GM12874 (cell line): ENCODE results near the gene NCAM1.

Source experiments
- TF ChIP-seq, protein P1 (sequence below): IDR thresholded peaks from 2 replicates; pipeline ENCODE4 v1.5.1; 2011; ENCODE audit warnings: low read depth, mild to moderate bottlenecking, control low read depth, low read length, moderate library complexity; ENCODE audit not compliant: insufficient read depth

The NCAM1 gene

DNA sequence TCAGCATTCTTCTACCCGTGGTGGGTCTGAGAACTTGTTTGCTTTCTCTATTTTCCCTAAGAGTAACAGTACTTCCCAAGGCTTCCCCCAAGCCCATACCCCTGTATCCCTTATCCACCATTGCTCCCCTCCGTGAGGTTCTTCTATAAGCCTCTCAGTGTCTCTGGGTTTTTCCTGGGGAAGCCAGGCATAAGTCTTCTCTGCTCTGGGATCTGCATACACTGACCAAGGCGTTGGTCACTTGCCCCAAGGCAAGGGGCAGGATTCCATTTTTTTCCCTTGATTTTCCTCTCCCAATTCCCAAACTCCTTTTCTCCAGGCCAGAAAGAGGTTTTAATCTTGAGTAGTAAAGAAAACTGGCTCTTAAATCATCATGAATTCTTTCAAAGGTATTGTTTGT lies 27.2 kb upstream of the NCAM1 start:
- TF ChIP-seq, protein P1, sequence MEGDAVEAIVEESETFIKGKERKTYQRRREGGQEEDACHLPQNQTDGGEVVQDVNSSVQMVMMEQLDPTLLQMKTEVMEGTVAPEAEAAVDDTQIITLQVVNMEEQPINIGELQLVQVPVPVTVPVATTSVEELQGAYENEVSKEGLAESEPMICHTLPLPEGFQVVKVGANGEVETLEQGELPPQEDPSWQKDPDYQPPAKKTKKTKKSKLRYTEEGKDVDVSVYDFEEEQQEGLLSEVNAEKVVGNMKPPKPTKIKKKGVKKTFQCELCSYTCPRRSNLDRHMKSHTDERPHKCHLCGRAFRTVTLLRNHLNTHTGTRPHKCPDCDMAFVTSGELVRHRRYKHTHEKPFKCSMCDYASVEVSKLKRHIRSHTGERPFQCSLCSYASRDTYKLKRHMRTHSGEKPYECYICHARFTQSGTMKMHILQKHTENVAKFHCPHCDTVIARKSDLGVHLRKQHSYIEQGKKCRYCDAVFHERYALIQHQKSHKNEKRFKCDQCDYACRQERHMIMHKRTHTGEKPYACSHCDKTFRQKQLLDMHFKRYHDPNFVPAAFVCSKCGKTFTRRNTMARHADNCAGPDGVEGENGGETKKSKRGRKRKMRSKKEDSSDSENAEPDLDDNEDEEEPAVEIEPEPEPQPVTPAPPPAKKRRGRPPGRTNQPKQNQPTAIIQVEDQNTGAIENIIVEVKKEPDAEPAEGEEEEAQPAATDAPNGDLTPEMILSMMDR = no peak

DNA sequence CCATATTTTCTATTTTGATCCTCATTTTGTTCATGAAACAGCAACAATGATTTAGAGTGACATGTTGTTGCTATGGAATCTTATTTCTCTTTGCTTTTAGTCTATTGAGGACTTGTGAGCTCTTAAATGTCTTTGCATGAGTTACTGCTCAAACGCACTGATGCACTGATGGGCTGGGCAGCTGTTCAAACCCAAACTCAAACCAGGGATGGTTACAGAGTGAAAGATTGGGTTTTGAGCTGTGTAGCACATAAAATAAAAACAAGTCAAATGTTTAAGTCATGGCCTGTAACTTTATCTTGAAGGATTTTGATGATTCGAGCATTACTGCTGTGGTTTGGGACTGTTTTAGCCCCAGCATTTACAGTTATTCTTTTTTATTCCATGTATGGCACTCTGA lies 20.1 kb upstream of the NCAM1 start:
- TF ChIP-seq, protein P1 = no peak

DNA sequence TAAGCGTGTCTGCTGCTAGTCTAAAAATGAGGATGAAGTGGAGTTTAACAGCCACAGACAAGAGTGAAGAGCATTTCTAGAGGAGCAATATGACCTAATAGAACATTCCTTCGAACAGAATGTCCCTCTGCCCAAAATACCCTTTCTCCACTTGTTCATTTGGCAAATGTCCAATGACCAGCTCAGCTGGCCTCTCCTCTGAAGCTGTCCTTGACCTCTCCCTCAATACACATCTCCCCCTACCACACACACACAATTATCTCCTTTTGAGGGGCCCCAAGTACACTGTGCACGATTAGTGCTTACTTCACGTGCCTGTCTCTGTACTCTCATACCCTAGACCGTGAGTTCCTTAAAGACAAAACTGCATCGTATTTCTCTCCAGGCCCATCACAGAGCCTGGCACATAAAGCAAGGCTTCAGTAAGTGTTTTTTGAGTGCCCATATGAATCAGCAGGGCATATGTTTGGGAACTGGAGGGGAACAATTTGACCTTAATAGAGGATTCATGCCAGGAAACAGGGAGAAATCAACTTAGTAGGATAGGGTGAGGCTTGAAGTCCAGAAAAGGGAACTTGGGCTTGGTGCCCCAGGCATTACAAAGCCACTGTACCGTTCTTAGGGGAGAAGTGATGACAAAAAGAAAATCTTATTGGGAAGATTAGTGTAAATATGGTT lies 18.1 kb upstream of the NCAM1 start:
- TF ChIP-seq, protein P1 = no peak

DNA sequence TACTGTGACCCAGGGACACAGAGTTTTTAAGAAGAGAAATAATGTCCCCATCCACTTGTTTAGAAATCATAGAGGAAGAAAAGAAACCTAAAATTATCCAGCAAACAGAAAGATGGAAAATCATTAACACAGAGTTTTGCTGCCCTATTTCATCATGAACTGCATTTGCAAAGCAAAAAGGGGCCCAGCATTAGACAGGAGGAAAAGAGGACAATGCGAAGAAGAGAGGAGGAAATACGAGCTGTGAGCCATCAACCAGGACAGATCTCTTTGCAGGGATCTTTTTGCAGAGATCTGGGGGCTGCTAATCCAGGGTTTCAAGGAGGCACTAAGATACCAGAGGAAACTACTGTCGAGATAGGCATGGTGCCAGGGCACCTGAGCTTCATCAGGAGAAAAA lies 14.4 kb upstream of the NCAM1 start:
- TF ChIP-seq, protein P1 = no peak

DNA sequence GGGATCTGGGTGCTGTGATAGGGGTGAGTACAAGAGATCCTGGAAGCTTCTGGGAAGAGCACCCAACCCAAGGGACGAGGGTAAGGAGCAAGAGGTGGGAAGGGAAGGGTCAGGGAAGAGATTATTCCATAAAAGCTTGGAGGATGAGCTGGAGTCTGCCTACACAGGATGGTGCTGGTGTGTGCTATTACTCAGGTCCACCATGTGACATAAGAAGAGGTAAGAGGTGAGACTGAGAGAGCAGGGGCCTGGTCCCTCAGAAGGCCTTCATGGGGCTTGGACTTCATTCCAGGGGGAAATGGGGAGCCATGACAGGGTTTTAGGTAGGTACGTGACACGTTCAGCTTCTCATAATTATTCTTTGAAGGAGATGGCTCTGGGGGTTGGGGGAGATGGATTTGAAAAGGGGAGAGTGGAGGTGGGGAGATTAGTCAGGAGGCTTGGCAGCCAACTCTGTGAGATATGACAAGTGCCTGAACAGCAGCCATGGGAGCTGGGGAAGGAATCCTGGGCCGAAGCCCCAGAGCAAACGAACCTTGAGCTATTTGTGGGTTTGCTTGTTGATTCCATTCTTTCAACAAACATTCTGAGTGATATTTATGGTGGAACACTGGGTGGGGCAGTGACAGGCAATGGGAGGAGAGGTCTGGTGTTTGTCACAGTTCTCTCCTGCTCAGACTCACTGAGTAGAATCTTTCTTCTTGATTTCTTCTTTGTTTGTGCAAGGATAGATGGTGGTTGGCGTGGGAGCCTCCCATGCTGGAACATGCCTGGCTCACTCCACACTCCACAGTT lies 11.2 kb upstream of the NCAM1 start:
- TF ChIP-seq, protein P1 = no peak

DNA sequence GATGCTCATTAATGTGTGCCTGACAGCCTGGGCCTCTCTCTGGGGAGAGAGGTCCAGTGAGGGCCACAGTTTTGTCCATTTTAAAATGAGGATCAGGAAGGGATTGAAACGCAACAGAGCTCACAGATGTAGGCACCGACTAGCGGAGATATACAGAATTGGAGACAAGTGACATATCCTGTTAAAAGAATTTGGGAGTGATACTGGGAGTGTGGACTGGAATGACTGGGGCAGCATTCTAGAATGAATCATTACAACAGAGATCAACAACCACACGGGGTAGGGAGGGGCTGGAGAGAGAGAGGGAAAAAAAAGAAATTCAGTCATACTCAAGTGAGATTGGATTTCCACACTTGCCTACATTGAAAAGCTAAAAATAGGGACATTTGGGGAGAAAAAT lies 2.5 kb upstream of the NCAM1 start:
- TF ChIP-seq, protein P1 = no peak

DNA sequence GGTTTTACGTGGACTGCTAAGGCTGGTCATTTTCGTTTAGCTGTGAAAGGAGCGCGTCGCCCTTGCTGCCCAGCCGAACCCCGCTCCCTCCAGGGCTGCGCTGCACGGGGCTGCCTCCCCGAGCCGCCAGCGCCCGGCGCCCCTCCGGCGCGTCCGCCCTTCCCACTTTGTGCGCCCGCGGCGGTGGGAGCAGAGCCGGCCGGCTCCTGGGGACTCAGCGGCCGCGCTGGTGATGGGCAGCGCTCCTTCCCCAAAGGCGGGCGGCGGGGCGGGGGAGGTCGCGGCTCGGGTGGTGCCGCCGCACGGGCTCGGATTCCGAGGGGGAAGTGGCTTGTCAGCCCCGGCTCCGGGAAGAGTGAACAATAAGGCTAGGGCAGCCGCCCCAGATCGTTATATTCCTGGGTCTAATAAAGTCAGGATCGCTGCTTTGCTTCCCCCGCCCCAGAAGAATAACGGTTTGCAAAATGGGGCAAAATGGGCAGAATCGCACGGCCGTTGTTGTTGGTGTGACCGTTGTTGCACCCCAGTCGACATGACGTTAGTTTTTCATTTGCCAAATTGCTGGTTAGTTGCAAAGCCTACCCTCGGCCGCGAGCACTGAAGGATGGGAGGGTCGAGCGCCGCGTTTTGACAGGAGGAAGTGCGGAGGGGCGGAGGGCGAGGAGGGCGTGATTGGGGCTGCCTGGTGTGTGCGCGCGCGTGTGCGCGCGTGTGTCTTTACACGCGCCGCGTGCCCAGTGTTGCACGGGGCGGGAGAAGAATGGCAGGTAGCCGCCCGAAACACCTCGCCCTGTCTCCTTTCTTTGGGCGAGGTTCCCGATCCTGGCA lies 745 bp downstream of the NCAM1 start:
- TF ChIP-seq, protein P1 = no peak
